Skeletal muscle tissue (tissue), 4 donors: ENCODE measurements around the gene MYO10. TPM values are rescaled to one million over a fixed set of nuclear protein-coding genes. Genes with fewer than 3 reads are reported as not detected.

Source experiments
- H3K27ac ChIP-seq: one replicate; pipeline ENCODE4 v1.7.0; 2013; ENCODE audit warnings: mild to moderate bottlenecking, low read depth, low read length, inconsistent platforms
- H3K27me3 ChIP-seq, 3 donors: one replicate each; pipeline ENCODE4 v1.7.0; 2013; ENCODE audit warnings: low read length in 3 of 3; ENCODE audit not compliant: control insufficient read depth in 3 of 3, insufficient read depth in 3 of 3
- H3K36me3 ChIP-seq, 3 donors: one replicate each; pipeline ENCODE4 v1.7.0; 2013; ENCODE audit warnings: low read length in 3 of 3; ENCODE audit not compliant: control insufficient read depth in 3 of 3, insufficient read depth in 3 of 3
- H3K4me1 ChIP-seq, 3 donors: one replicate each; pipeline ENCODE4 v1.7.0; 2013; ENCODE audit warnings: low read length in 3 of 3, mild to moderate bottlenecking in 3 of 3; ENCODE audit not compliant: control insufficient read depth in 3 of 3, insufficient read depth in 3 of 3
- H3K4me3 ChIP-seq, 3 donors: one replicate each; pipeline ENCODE4 v1.7.0; 2013; ENCODE audit warnings: low read length in 3 of 3
- H3K9ac ChIP-seq, 3 donors: one replicate each; pipeline ENCODE4 v1.7.0; 2013; ENCODE audit warnings: low read length in 3 of 3, mild to moderate bottlenecking in 3 of 3, moderate library complexity in 2 of 3, low read depth in 1 of 3
- H3K9me3 ChIP-seq, 3 donors: one replicate each; pipeline ENCODE4 v1.7.0; 2013; ENCODE audit warnings: low read length in 3 of 3; ENCODE audit not compliant: control insufficient read depth in 3 of 3
- total RNA-seq: library from RNA; depleted of rRNA; stranded (reverse); fragments of >200 nt; gene quantifications from one replicate; pipeline ENCODE4 v1.2.3, GENCODE V29; 2014
- donor health status: Osteomylitis.

MYO10 gene
- total RNA-seq, 1 donor from 2014 or later, result 27.1 TPM

GRCh38 chr5:16701134-16702099 is 234.7 kb downstream of the MYO10 start:
- Histone ChIP-seq H3K4me1 (no peaks in the 10 kb centered on the region), H3K36me3 (peaks cover 4 to 11% (median 8%) of the 10 kb centered on the region in 3 donors), H3K9ac (no peak overlapping the region)

GRCh38 chr5:16700081-16700480 is 236.0 kb downstream of the MYO10 start:
- H3K9ac ChIP-seq, result no peak overlapping the region
- H3K36me3 ChIP-seq, result peaks cover 4 to 11% (median 8%) of the 10 kb centered on the region in 3 donors
- no peak overlapping the region for H3K4me3 ChIP-seq

More at GRCh38 chr5:16701134-16702099, 234.7 kb downstream of the MYO10 start:
- Histone ChIP-seq H3K9me3 (no peaks in the 10 kb centered on the region), H3K27ac (no peak overlapping the region), H3K27me3 (no peaks in the 10 kb centered on the region), H3K4me3 (no peak overlapping the region)

GRCh38 chr5:16695779-16696178 is 240.3 kb downstream of the MYO10 start:
- H3K9me3 ChIP-seq, result no peaks in the 10 kb centered on the region
- H3K36me3 ChIP-seq, result peaks cover 4 to 10% (median 7%) of the 10 kb centered on the region in 3 donors
- no peaks in the 10 kb centered on the region for H3K27me3 ChIP-seq
- no peak overlapping the region for H3K27ac ChIP-seq
- H3K9ac ChIP-seq, result no peak overlapping the region
- no peak overlapping the region for H3K4me3 ChIP-seq
- H3K4me1 ChIP-seq, result no peaks in the 10 kb centered on the region

More at GRCh38 chr5:16700081-16700480, 236.0 kb downstream of the MYO10 start:
- Histone ChIP-seq H3K27me3 (no peaks in the 10 kb centered on the region), H3K4me1 (no peaks in the 10 kb centered on the region), H3K9me3 (no peaks in the 10 kb centered on the region), H3K27ac (no peak overlapping the region)

GRCh38 chr5:16693879-16694278 is 242.2 kb downstream of the MYO10 start:
- H3K36me3 ChIP-seq, result peaks cover under 1 to 7% (median 3%) of the 10 kb centered on the region in 3 donors
- H3K4me3 ChIP-seq, result no peak overlapping the region
- H3K4me1 ChIP-seq, result no peaks in the 10 kb centered on the region
- no peaks in the 10 kb centered on the region for H3K27me3 ChIP-seq
- H3K9ac ChIP-seq, result no peak overlapping the region
- H3K27ac ChIP-seq, result no peak overlapping the region
- no peaks in the 10 kb centered on the region for H3K9me3 ChIP-seq

GRCh38 chr5:16691731-16692130 is 244.4 kb downstream of the MYO10 start:
- Histone ChIP-seq H3K4me3 (no peak overlapping the region), H3K9me3 (no peaks in the 10 kb centered on the region), H3K27me3 (no peaks in the 10 kb centered on the region), H3K27ac (no peak overlapping the region), H3K9ac (no peak overlapping the region), H3K4me1 (no peaks in the 10 kb centered on the region), H3K36me3 (peaks cover 0 to 9% (median 3%) of the 10 kb centered on the region in 3 donors)

- Histone ChIP-seq H3K9ac (no peak overlapping the region), H3K36me3 (peaks cover 0 to 9% (median 3%) of the 10 kb centered on the region in 3 donors), H3K4me3 (no peak overlapping the region), H3K27me3 (no peaks in the 10 kb centered on the region), H3K9me3 (no peaks in the 10 kb centered on the region), H3K4me1 (no peaks in the 10 kb centered on the region), H3K27ac (no peak overlapping the region)
Measured at GRCh38 chr5:16690243-16690852, 245.7 kb downstream of the MYO10 start.

- Histone ChIP-seq H3K4me3 (no peak overlapping the region), H3K9me3 (no peaks in the 10 kb centered on the region), H3K27ac (no peak overlapping the region), H3K27me3 (no peaks in the 10 kb centered on the region), H3K4me1 (no peaks in the 10 kb centered on the region), H3K9ac (no peak overlapping the region), H3K36me3 (peaks cover 0 to 2% (median 0%) of the 10 kb centered on the region in 3 donors)
Measured at GRCh38 chr5:16687898-16688297, 248.2 kb downstream of the MYO10 start.

GRCh38 chr5:16685069-16685468 is 251.0 kb downstream of the MYO10 start:
- Histone ChIP-seq H3K9ac (no peak overlapping the region), H3K9me3 (no peaks in the 10 kb centered on the region), H3K27me3 (no peaks in the 10 kb centered on the region), H3K4me3 (no peak overlapping the region), H3K36me3 (peaks cover 0 to 16% (median 11%) of the 10 kb centered on the region in 3 donors), H3K27ac (no peak overlapping the region), H3K4me1 (no peaks in the 10 kb centered on the region)

- Histone ChIP-seq H3K9ac (no peak overlapping the region), H3K27me3 (no peaks in the 10 kb centered on the region), H3K4me3 (no peak overlapping the region), H3K9me3 (no peaks in the 10 kb centered on the region), H3K4me1 (no peaks in the 10 kb centered on the region), H3K27ac (no peak overlapping the region), H3K36me3 (peaks cover 6 to 22% (median 12%) of the 10 kb centered on the region in 3 donors)
Measured at GRCh38 chr5:16681876-16682275, 254.2 kb downstream of the MYO10 start.

GRCh38 chr5:16679863-16680262 is 256.2 kb downstream of the MYO10 start:
- Histone ChIP-seq H3K9me3 (no peaks in the 10 kb centered on the region), H3K27me3 (no peaks in the 10 kb centered on the region), H3K36me3 (peaks cover 6 to 24% (median 16%) of the 10 kb centered on the region in 3 donors), H3K4me1 (no peaks in the 10 kb centered on the region), H3K4me3 (no peak overlapping the region), H3K27ac (no peak overlapping the region), H3K9ac (no peak overlapping the region)
